NOMO-1 treated with dmso at 0.1 percent for 144 hours (cell line): ENCODE results near the gene DNAH7.

Experiments used
- DNase-seq: peaks from one replicate; lab custom pipeline; 2025; ENCODE audit not compliant: unreplicated experiment; lab: John Stamatoyannopoulos, UW

DNAH7 gene

GRCh38 chr2:195815083-195815482 lies 253.6 kb downstream of the DNAH7 start:
- DNase-seq, result no peak

- no peak for DNase-seq
These were observed 255.2 kb downstream of the DNAH7 start for GRCh38 chr2:195813421-195813820.

- DNase-seq, result no peak
These were observed 258.1 kb downstream of the DNAH7 start for GRCh38 chr2:195810340-195811098.

- DNase-seq, result no peak
These were observed 260.4 kb downstream of the DNAH7 start for GRCh38 chr2:195808189-195808588.

- no peak for DNase-seq
These were observed 263.2 kb downstream of the DNAH7 start for GRCh38 chr2:195805283-195805976.

- DNase-seq, result no peak
These were observed 272.8 kb downstream of the DNAH7 start for GRCh38 chr2:195795879-195796278.

GRCh38 chr2:195793881-195794280 lies 274.8 kb downstream of the DNAH7 start:
- no peak for DNase-seq

- DNase-seq, result no peak
These were observed 286.5 kb downstream of the DNAH7 start for GRCh38 chr2:195782156-195782555.

- DNase-seq, result no peak
These were observed 289.1 kb downstream of the DNAH7 start for GRCh38 chr2:195779491-195779890.

GRCh38 chr2:195769975-195770374 lies 298.7 kb downstream of the DNAH7 start:
- no peak for DNase-seq

GRCh38 chr2:195768431-195768830 lies 300.2 kb downstream of the DNAH7 start:
- no peak for DNase-seq

- DNase-seq, result no peak
These were observed 301.9 kb downstream of the DNAH7 start for GRCh38 chr2:195766691-195767090.

GRCh38 chr2:195763866-195764265 lies 304.8 kb downstream of the DNAH7 start:
- DNase-seq, result no peak

GRCh38 chr2:195759877-195760276 lies 308.8 kb downstream of the DNAH7 start:
- no peak for DNase-seq

- DNase-seq, result no peak
These were observed 309.8 kb downstream of the DNAH7 start for GRCh38 chr2:195758846-195759245.

GRCh38 chr2:195756218-195756942 lies 312.3 kb downstream of the DNAH7 start:
- no peak for DNase-seq

- DNase-seq, result no peak
These were observed 327.4 kb downstream of the DNAH7 start for GRCh38 chr2:195741191-195741590.

GRCh38 chr2:195737511-195738325 lies 330.9 kb downstream of the DNAH7 start:
- DNase-seq, result no peak

GRCh38 chr2:195735347-195735746 lies 333.3 kb downstream of the DNAH7 start:
- no peak for DNase-seq

- no peak for DNase-seq
These were observed 333.7 kb downstream of the DNAH7 start for GRCh38 chr2:195734931-195735330.

GRCh38 chr2:195734395-195734794 lies 334.2 kb downstream of the DNAH7 start:
- no peak for DNase-seq
